GM12874 (cell line): Measurements from ENCODE around the gene MAP4K4.

Source experiments
- TF ChIP-seq, protein P1 (sequence below): IDR thresholded peaks from 2 replicates; pipeline ENCODE4 v1.5.1; 2011; ENCODE audit warnings: low read depth, mild to moderate bottlenecking, control low read depth, low read length, moderate library complexity; ENCODE audit not compliant: insufficient read depth

The MAP4K4 gene

DNA sequence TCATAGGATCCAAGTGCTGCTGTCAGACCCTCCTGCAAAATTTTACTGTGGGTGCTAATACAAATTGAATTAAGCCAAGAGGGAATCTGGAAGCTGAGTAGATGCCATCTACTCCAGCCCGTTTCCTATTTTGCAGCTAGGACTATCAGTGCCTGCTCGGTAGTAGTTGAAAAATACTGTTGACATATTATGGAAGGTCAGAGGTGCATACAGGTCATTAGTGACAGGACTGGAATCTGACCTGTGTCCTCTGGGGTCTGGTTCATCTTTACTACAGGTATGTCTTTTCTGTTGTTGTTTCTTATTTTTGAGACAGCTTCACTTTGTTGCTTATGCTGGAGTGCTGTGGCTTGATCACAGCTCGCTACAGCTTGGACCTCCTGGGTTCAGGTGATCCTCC, 58.8 kb downstream of the MAP4K4 start:
- TF ChIP-seq, protein P1, sequence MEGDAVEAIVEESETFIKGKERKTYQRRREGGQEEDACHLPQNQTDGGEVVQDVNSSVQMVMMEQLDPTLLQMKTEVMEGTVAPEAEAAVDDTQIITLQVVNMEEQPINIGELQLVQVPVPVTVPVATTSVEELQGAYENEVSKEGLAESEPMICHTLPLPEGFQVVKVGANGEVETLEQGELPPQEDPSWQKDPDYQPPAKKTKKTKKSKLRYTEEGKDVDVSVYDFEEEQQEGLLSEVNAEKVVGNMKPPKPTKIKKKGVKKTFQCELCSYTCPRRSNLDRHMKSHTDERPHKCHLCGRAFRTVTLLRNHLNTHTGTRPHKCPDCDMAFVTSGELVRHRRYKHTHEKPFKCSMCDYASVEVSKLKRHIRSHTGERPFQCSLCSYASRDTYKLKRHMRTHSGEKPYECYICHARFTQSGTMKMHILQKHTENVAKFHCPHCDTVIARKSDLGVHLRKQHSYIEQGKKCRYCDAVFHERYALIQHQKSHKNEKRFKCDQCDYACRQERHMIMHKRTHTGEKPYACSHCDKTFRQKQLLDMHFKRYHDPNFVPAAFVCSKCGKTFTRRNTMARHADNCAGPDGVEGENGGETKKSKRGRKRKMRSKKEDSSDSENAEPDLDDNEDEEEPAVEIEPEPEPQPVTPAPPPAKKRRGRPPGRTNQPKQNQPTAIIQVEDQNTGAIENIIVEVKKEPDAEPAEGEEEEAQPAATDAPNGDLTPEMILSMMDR: no peak

DNA sequence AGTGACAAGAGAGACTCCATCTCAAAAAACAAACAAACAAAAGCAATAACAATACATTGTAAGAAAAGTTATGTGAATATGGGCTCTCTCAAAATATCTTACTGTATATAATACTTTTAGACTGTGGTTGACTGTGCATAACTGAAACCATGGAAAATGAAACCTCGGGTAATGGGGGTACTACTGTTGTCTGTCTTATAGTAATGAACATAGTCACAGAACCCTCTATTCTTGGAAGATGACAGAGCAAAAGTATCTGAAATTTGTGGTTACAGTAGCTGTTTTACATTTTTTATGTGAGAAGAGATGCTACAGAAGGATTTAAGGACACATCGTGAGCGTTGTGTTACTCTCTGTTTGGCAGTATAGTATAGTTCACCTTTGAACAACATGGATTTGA, 60.5 kb downstream of the MAP4K4 start:
- TF ChIP-seq, protein P1: no peak

DNA sequence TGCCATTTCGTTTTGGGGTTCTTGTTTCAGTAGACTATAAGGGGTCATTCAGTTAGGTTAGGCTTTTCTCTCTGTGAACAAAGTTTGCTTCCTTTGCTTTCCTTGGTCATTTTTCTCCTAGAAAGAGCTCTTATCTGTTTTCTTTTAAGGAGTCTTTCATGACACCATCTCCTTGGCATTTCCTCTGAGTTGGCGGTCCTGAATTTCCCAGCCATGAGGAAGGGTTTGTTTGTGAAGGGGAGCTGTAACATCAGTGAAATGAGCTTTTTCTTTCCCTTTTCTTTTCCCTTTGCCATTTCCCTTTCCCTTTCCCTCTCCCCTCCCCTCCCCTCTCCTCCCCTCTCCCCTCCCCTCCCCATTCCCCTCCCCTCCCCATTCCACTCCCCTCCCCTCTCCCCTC, 61.7 kb downstream of the MAP4K4 start:
- TF ChIP-seq, protein P1: no peak

DNA sequence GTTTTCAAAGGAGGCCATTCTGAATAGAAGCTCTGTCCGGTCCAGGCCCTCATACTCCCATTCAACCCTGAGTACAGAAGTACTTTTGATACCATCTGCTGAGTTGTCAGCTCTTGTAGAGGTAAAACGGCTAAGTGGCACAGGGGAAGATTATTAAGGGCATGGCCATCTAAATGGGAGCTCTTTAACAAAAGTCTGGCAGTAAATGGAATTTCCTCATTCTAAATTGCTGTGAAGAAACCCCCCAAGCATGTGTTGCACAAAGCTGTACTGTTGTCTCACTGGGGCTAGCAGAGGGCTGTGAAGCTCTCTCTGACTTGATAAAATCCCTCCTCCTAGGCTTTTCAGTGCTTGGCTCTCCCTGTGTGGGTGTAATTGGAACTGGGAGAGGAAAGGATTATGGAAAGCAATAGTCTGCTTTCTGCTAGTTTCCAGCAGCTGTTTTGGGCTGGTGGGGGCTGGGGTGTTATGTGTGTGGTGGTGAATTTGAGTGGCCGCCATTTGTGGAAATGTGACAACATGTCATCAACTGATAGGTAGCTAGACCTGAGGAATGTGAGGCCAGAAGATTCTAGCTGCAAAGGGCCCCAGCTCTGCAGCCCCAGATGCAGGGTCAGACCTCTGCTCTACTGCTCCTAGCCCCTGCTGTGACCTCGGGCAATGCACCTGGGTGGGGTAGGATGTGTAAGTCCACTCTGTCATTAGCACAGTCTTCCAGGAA, 65.1 kb downstream of the MAP4K4 start:
- TF ChIP-seq, protein P1: no peak

DNA sequence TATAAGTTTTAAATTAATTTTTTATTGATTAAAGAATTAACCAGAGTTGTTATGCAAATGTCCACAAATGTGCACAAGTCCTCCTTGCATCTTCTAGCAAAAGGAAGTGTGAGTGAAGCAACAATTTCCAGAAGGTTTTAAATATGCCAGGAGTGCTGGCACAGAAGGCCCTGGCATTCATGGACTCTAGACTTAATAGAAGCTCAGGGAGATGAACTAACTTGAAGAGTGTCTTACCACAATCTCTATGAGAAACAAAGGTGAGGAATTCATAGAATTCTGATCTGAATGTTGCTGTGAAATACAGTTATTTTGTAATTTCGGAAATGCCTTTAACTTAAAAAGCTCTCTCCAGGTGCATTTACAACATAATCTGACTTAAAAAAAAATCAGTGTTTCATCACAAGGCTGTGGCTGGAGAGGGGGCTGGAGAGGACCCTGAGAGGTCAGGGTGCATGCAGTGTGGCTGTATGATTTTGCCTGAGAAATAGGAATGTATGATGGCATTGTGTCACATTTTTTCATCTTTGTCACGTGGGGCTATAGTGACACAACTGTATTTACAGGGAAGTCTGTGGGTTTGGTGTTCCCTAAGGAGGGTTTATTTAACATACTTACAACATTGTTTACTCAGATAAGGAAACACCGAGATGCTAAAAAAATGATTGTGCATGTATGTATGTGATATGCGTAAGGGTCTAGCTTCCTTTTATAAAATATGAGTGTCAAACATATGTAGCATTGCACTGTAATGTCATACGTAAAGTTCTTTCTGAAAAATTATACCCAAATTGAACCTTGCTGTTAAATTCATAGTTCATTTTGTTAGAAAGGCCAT, 66.2 kb downstream of the MAP4K4 start:
- TF ChIP-seq, protein P1: no peak

DNA sequence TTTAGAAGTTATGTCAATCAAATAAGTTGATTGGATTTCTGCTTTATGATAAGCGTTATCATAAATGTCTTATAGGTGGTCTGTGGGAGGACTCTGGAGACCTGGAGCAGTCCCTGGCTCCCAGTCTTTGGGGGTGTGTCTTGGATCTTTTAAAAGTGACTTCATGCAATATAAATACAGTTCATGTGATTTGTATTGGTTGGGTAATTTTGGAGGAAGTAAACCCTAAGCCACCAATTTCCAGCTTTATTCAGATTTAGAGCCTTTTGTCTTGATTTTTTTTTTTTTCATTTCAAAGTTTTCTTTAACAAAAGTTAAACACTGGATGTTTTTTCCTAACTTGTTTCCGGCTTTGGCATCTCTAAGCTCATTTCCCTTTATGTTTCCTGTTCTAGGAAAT, 68.8 kb downstream of the MAP4K4 start:
- TF ChIP-seq, protein P1: no peak

DNA sequence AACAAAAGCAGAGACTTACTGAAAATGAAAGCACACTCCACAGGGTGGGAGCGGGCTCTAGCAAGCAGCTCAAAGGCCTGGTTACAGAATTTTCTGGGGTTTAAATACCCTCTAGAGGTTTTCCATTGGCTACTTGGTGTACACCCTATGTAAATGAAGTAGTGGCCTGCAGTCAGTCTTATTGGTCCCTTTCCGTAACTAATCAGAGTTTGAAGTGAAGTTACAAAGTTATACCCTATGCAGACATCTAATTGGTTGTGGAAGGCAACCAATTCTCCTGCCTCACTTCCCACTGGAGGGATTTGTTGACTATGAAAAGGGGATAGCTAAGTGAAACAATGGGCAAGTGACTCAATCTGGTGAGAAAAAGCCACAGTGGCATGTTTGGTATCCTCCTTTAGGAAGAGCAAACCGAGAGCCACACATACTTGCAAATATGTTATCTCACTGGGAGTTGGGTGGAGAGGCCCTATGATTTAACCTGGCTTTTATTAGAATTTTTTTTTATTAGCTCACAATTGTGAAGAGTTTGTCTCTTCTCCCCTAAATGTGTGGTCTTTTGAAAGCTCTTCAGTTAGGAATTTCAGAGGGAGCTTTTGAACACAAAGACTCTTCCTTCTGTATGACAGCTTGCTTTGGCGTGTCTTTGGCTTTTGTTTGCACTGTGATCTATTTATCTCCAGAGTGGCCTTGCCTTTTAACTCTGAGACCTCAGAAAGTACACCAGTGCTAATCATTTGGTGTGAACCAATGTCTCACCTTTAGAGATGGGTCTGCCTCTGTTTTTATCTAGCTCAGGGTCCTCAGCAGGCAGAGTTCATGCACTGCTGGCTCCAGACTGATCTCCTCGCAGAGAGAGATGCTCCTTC, 69.6 kb downstream of the MAP4K4 start:
- TF ChIP-seq, protein P1: no peak
